PC-3 (cell line): ENCODE results near the gene PEX5L. TPM values are rescaled to one million over a fixed set of nuclear protein-coding genes. Genes with fewer than 3 reads are reported as not detected.

Experiments used
- ATAC-seq: fragments of 200-7000 bp; cut with Tn5 transposase; 2 replicates; pipeline ENCODE4 v1.9.1; 2020; ENCODE audit warnings: mild to moderate bottlenecking, moderate library complexity
- BruUV-seq: library from RNA; stranded (reverse); fragments of 400-500 nt; replicated peaks from 2 replicates; lab custom pipeline; 2021; lab: Mats Ljungman, UMichigan
- CTCF ChIA-PET: fragments of 300-600 bp; sonication (Branson Sonifier 250); formaldehyde crosslinking; loops from one replicate; lab custom pipeline; 2022; ENCODE audit warnings: antibody characterized with exemption; lab: Charles Lee
- POLR2A ChIA-PET: fragments of 300-600 bp; sonication (Branson Sonifier 250); formaldehyde crosslinking; loops from one replicate; lab custom pipeline; 2022; ENCODE audit warnings: antibody characterized with exemption; ENCODE audit not compliant: unreplicated experiment; lab: Charles Lee
- DNase-seq: peaks from one replicate; pipeline ENCODE4 v3.0.0-alpha.2; 2015
- H2AFZ ChIP-seq: fragments of 300-600 bp; sonication (generic); 2 replicates; pipeline ENCODE4 v1.6.0; 2016; ENCODE audit warnings: antibody characterized with exemption, low read length
- H3F3A ChIP-seq: fragments of 300-600 bp; sonication (generic); one replicate; pipeline ENCODE4 v1.6.0; 2017; ENCODE audit warnings: antibody characterized with exemption, low read length, control low read depth, mild to moderate bottlenecking; ENCODE audit not compliant: unreplicated experiment
- H3K27ac ChIP-seq: fragments of 300-600 bp; sonication (generic); 2 replicates; pipeline ENCODE4 v1.5.1; 2016; ENCODE audit warnings: mild to moderate bottlenecking, low read length
- H3K27me3 ChIP-seq: fragments of 300-600 bp; sonication (generic); 2 replicates; pipeline ENCODE4 v1.6.1; 2016; ENCODE audit warnings: low read length, mixed read lengths
- H3K36me3 ChIP-seq: fragments of 300-600 bp; sonication (generic); 2 replicates; pipeline ENCODE4 v1.6.1; 2016; ENCODE audit warnings: low read depth, mixed run types, low read length, mixed read lengths
- H3K4me1 ChIP-seq: fragments of 300-600 bp; sonication (generic); 2 replicates; pipeline ENCODE4 v1.5.1; 2016; ENCODE audit warnings: low read length; ENCODE audit not compliant: insufficient read depth
- H3K4me2 ChIP-seq: fragments of 300-600 bp; sonication (generic); 2 replicates; pipeline ENCODE4 v1.6.0; 2016; ENCODE audit warnings: low read length
- H3K4me3 ChIP-seq: fragments of 300-600 bp; sonication (generic); 2 replicates; pipeline ENCODE4 v1.5.1; 2016; ENCODE audit warnings: mild to moderate bottlenecking, low read length, mixed read lengths
- H3K79me2 ChIP-seq: fragments of 300-600 bp; sonication (generic); 2 replicates; pipeline ENCODE4 v1.6.1; 2017; ENCODE audit warnings: low read length, mixed read lengths
- H3K9ac ChIP-seq: fragments of 300-600 bp; sonication (generic); 2 replicates; pipeline ENCODE4 v1.6.0; 2016; ENCODE audit warnings: mild to moderate bottlenecking, low read length
- H3K9me2 ChIP-seq: fragments of 300-600 bp; sonication (generic); replicated peaks from 2 replicates; pipeline ENCODE4 v1.6.1; 2016; ENCODE audit warnings: mixed run types, low read length, mixed read lengths
- H3K9me3 ChIP-seq: fragments of 300-600 bp; sonication (generic); 2 replicates; pipeline ENCODE4 v1.6.1; 2016; ENCODE audit warnings: low read length, mixed read lengths
- H4K20me1 ChIP-seq: fragments of 300-600 bp; sonication (generic); 2 replicates; pipeline ENCODE4 v1.6.1; 2016; ENCODE audit warnings: low read length, mixed read lengths
- CTCF ChIP-seq: fragments of 300-600 bp; sonication (generic); conservative IDR thresholded peaks from 2 replicates; pipeline ENCODE4 v1.5.1; 2017; ENCODE audit warnings: antibody characterized with exemption, low read depth, mild to moderate bottlenecking, low read length
- EZH2 ChIP-seq: fragments of 300-600 bp; sonication (generic); IDR thresholded peaks from one replicate; pipeline ENCODE4 v1.6.1; 2017; ENCODE audit warnings: antibody characterized with exemption, mild to moderate bottlenecking, low read length; ENCODE audit not compliant: unreplicated experiment
- EZH2phosphoT487 ChIP-seq: fragments of 300-600 bp; sonication (generic); IDR thresholded peaks from 2 replicates; pipeline ENCODE4 v1.6.1; 2018; ENCODE audit warnings: mild to moderate bottlenecking, antibody characterized with exemption, low read length, borderline replicate concordance
- intact Hi-C: fragments of 100-400 bp; cut with micrococcal nuclease; formaldehyde crosslinking; loops from 2 replicates; pipeline ENCODE4 v1.9.0; 2023
- total RNA-seq: library from RNA; depleted of rRNA; stranded (reverse); fragments of >200 nt; gene quantifications from 2 replicates; pipeline ENCODE4 v1.2.3, GENCODE V29; 2014

The PEX5L gene
- total RNA-seq, 1 experiment from 2014 or later = 0.69 TPM

GRCh38 chr3:179828738-179829137 lies 208.0 kb downstream of the PEX5L start:
- H3K27ac ChIP-seq = no peak overlapping the region
- H3K27me3 ChIP-seq = no peaks in the 10 kb centered on the region
- ChIA-PET CTCF (no interaction called here), POLR2A (no interaction called here)
- intact Hi-C loops = no loop called here
- H3K79me2 ChIP-seq = no peaks in the 10 kb centered on the region
- no peaks in the 10 kb centered on the region for H3K36me3 ChIP-seq
- no peak overlapping the region for H3K4me2 ChIP-seq
- no peak for TF ChIP-seq EZH2phosphoT487
- no peak for TF ChIP-seq CTCF
- TF ChIP-seq EZH2 = no peak
- H3K9me2 ChIP-seq = no peaks in the 10 kb centered on the region
- no peaks in the 10 kb centered on the region for H3K4me1 ChIP-seq
- no peak overlapping the region for H3K9ac ChIP-seq
- no TSS peak for BruUV-seq
- no peak overlapping the region for H2AFZ ChIP-seq
- H3K9me3 ChIP-seq = no peaks in the 10 kb centered on the region
- DNase-seq = no peak
- H4K20me1 ChIP-seq = no peaks in the 10 kb centered on the region
- H3K4me3 ChIP-seq = no peak overlapping the region
- H3F3A ChIP-seq = no peaks in the 10 kb centered on the region
- no peak for ATAC-seq

- ChIA-PET POLR2A (no interaction called here), CTCF (interaction anchor here (0.5 kb wide), 1 partner anchor 177 kb away, joined by 3 read pairs; no protein-coding TSS in a partner anchor)
- Histone ChIP-seq H3K27ac (no peak overlapping the region), H3K27me3 (no peaks in the 10 kb centered on the region), H3K9me3 (no peaks in the 10 kb centered on the region), H3K9ac (no peak overlapping the region), H2AFZ (no peak overlapping the region), H3F3A (no peaks in the 10 kb centered on the region), H3K4me1 (no peaks in the 10 kb centered on the region), H3K9me2 (no peaks in the 10 kb centered on the region), H3K4me2 (no peak overlapping the region), H3K4me3 (no peak overlapping the region), H3K36me3 (no peaks in the 10 kb centered on the region), H4K20me1 (no peaks in the 10 kb centered on the region), H3K79me2 (no peaks in the 10 kb centered on the region)
- no TSS peak for BruUV-seq
- intact Hi-C loops = no loop called here
- DNase-seq (no peak), ATAC-seq (no peak)
- TF ChIP-seq CTCF (no peak), EZH2phosphoT487 (no peak), EZH2 (no peak)
These were observed 210.5 kb downstream of the PEX5L start for GRCh38 chr3:179826247-179826637.

GRCh38 chr3:179825527-179826246 lies 211.1 kb downstream of the PEX5L start:
- Histone ChIP-seq H3K9ac (no peak overlapping the region), H3K27me3 (no peaks in the 10 kb centered on the region), H4K20me1 (no peaks in the 10 kb centered on the region), H3K4me2 (no peak overlapping the region), H3K36me3 (no peaks in the 10 kb centered on the region), H3K4me1 (no peaks in the 10 kb centered on the region), H3K9me3 (no peaks in the 10 kb centered on the region), H3K27ac (no peak overlapping the region), H3K4me3 (no peak overlapping the region), H3F3A (no peaks in the 10 kb centered on the region), H2AFZ (no peak overlapping the region), H3K9me2 (no peaks in the 10 kb centered on the region), H3K79me2 (no peaks in the 10 kb centered on the region)
- ATAC-seq (no peak), DNase-seq (no peak)
- ChIA-PET POLR2A (no interaction called here), CTCF (interaction anchor here (0.5 kb wide), 1 partner anchor 176 kb away, joined by 3 read pairs; no protein-coding TSS in a partner anchor)
- intact Hi-C loops = no loop called here
- no TSS peak for BruUV-seq
- TF ChIP-seq EZH2 (no peak), CTCF (no peak), EZH2phosphoT487 (no peak)
